ENCODE results near the gene USP54.
A peak's percentile ranks its signal among the peaks of the same experiment; 100 is the strongest.

USP54 gene

GRCh38 chr10:73585327-73585726 is 5.8 kb downstream of the USP54 start:
- POLR2A ChIA-PET, result interaction anchor here (0.6 kb wide), 1 partner anchor 154 kb away, joined by 7 read pairs; no protein-coding TSS in a partner anchor
- CTCF ChIA-PET, result no interaction called here
- Histone ChIP-seq H3K4me1 (ENCODE audit: control insufficient read depth, insufficient read depth, low read length) (peaks cover 4% of the 10 kb centered on the region), H3K27ac (ENCODE audit: extremely low read depth, low read depth, low read length) (no peak overlapping the region), H3K36me3 (ENCODE audit: control insufficient read depth in 2 of 2, insufficient read depth in 1 of 2, low read length in 2 of 2) (no peaks in the 10 kb centered on the region), H3K9me3 (ENCODE audit: control insufficient read depth, insufficient read depth, low read depth, low read length) (no peaks in the 10 kb centered on the region), H3K4me3 (ENCODE audit: low read depth, low read length) (no peak overlapping the region)
- TF ChIP-seq ZNF146 (tag by site-specific recombination; IDR thresholded peaks at IDR 0.05) (no peak), SALL2 (tag by site-specific recombination; IDR thresholded peaks at IDR 0.05; ENCODE audit: borderline replicate concordance) (no peak), MYNN (tag by site-specific recombination; IDR thresholded peaks at IDR 0.05; ENCODE audit: borderline replicate concordance) (no peak), KLF1 (tag by site-specific recombination; IDR thresholded peaks at IDR 0.05) (peak; percentile 41; the same call in 1 of the 2 replicates), ZNF677 (tag by site-specific recombination; IDR thresholded peaks at IDR 0.05) (no peak), ZNF184 (tag by site-specific recombination; IDR thresholded peaks at IDR 0.05) (0 out of 2 replicates have a peak, but pooled peaks have one; percentile 51), OVOL3 (tag by site-specific recombination; IDR thresholded peaks at IDR 0.05) (no peak), ZNF350 (tag by site-specific recombination; IDR thresholded peaks at IDR 0.05) (no peak), REPIN1 (tag by site-specific recombination; IDR thresholded peaks at IDR 0.05; ENCODE audit: low read depth) (no peak), ZNF112 (tag by site-specific recombination; IDR thresholded peaks at IDR 0.05) (no peak), ZNF843 (tag by site-specific recombination; IDR thresholded peaks at IDR 0.05) (no peak), ZNF530 (tag by site-specific recombination; IDR thresholded peaks at IDR 0.05; ENCODE audit: low read depth) (no peak), SCRT1 (tag by site-specific recombination; IDR thresholded peaks at IDR 0.05; ENCODE audit: borderline replicate concordance) (no peak), ZBTB1 (tag by site-specific recombination; IDR thresholded peaks at IDR 0.05) (no peak), ZIC2 (tag by site-specific recombination; IDR thresholded peaks at IDR 0.05) (no peak), ZNF239 (tag by site-specific recombination; IDR thresholded peaks at IDR 0.05) (no peak), ZFP3 (tag by site-specific recombination; IDR thresholded peaks at IDR 0.05; ENCODE audit: low read depth) (no peak), ZNF266 (tag by site-specific recombination; IDR thresholded peaks at IDR 0.05; ENCODE audit: low read depth) (no peak), ZNF488 (tag by site-specific recombination; IDR thresholded peaks at IDR 0.05) (no peak), ZXDB (tag by site-specific recombination; IDR thresholded peaks at IDR 0.05) (no peak), MZF1 (tag by site-specific recombination; IDR thresholded peaks at IDR 0.05; ENCODE audit: borderline replicate concordance) (peak; percentile 58; the same call in 1 of the 2 replicates), ZNF692 (tag by site-specific recombination; IDR thresholded peaks at IDR 0.05) (0 out of 2 replicates have a peak, but pooled peaks have one; percentile 17), SETDB1 (IDR thresholded peaks at IDR 0.05; ENCODE audit: insufficient read length, low read length) (peak; percentile 94), TRIM28 (IDR thresholded peaks at IDR 0.05; ENCODE audit: borderline replicate concordance, low read length) (peak; percentile 67; the same call in 1 of the 2 replicates), ZNF658 (tag by site-specific recombination; IDR thresholded peaks at IDR 0.05) (no peak), ZNF521 (tag by site-specific recombination; IDR thresholded peaks at IDR 0.05) (no peak), ZNF23 (tag by site-specific recombination; IDR thresholded peaks at IDR 0.05; ENCODE audit: borderline replicate concordance) (no peak), ZNF639 (tag by site-specific recombination; IDR thresholded peaks at IDR 0.05) (no peak), ZNF169 (tag by site-specific recombination; IDR thresholded peaks at IDR 0.05) (no peak)

All from HEK293 (cell line).